CD14-positive monocyte (primary cell): Measurements from ENCODE around the gene PKMYT1. TPM values are rescaled to one million over a fixed set of nuclear protein-coding genes. Genes with fewer than 3 reads are reported as not detected.
"Not testable (repeated sequence)": the region's sequence is repeated elsewhere in the genome, so short reads cannot be mapped to it uniquely, and the experiment has no call there.

Experiments used
- DNase-seq, 3 donors: peaks; one replicate each; pipeline ENCODE4 v3.0.0-alpha.2; 2011 to 2022
- H2AFZ ChIP-seq: 2 replicates; pipeline ENCODE4 v1.6.0; 2012; ENCODE audit warnings: mild to moderate bottlenecking, low read depth, low read length, inconsistent platforms; ENCODE audit not compliant: insufficient read depth, poor library complexity, severe bottlenecking
- H3K27ac ChIP-seq, 2 donors: 1 replicate in 1 of 2; 2 replicates in 1 of 2; pipeline ENCODE4 v1.5.1; 2012 to 2013; ENCODE audit warnings: low read length in 2 of 2, control low read depth in 1 of 2, inconsistent platforms in 1 of 2, low read depth in 1 of 2, mild to moderate bottlenecking in 1 of 2
- H3K27me3 ChIP-seq, 2 donors: one replicate each; pipeline versions ENCODE4 v1.6.0 to v1.6.1; 2011 to 2013; ENCODE audit warnings: low read length in 2 of 2; ENCODE audit not compliant: control insufficient read depth in 2 of 2, insufficient read depth in 2 of 2
- H3K36me3 ChIP-seq, 2 donors: replicated peaks in 1 of 2; 1 replicate in 1 of 2; 2 replicates in 1 of 2; pipeline versions ENCODE4 v1.5.1 to v1.6.1; 2012 to 2013; ENCODE audit warnings: low read length in 2 of 2, control low read depth in 1 of 2, inconsistent platforms in 1 of 2, mild to moderate bottlenecking in 1 of 2; ENCODE audit not compliant: insufficient read depth in 2 of 2, control insufficient read depth in 1 of 2
- H3K4me1 ChIP-seq, 2 donors: 1 replicate in 1 of 2; 2 replicates in 1 of 2; pipeline versions ENCODE4 v1.5.1 to v1.6.1; 2012 to 2013; ENCODE audit warnings: low read length in 2 of 2, control low read depth in 1 of 2, inconsistent platforms in 1 of 2, mild to moderate bottlenecking in 1 of 2, moderate library complexity in 1 of 2; ENCODE audit not compliant: insufficient read depth in 2 of 2, control insufficient read depth in 1 of 2
- H3K4me2 ChIP-seq: replicated peaks from 2 replicates; pipeline ENCODE3; 2012; ENCODE audit warnings: low read length, moderate library complexity, mild to moderate bottlenecking; ENCODE audit not compliant: poor library complexity, severe bottlenecking; ENCODE audit errors: extremely low read depth
- H3K4me3 ChIP-seq, 3 experiments: fragments of 200-600 bp in 1 of 3; sonication (generic) in 1 of 3; replicated peaks in 1 of 3; 1 replicate in 2 of 3; 2 replicates in 1 of 3; pipeline ENCODE4 v1.5.1; 2011 to 2013; ENCODE audit warnings: low read length in 3 of 3, mild to moderate bottlenecking in 3 of 3, control low read depth in 2 of 3, low read depth in 2 of 3, inconsistent platforms in 1 of 3, moderate library complexity in 1 of 3
- H3K79me2 ChIP-seq: 2 replicates; pipeline ENCODE4 v1.6.0; 2012; ENCODE audit warnings: mild to moderate bottlenecking, control low read depth, inconsistent platforms, low read length, moderate library complexity; ENCODE audit not compliant: insufficient read depth
- H3K9ac ChIP-seq: 2 replicates; pipeline ENCODE4 v1.6.0; 2017; ENCODE audit warnings: low read length, mild to moderate bottlenecking; ENCODE audit not compliant: insufficient read depth, poor library complexity, severe bottlenecking
- H3K9me3 ChIP-seq, 2 donors: replicated peaks in 1 of 2; 1 replicate in 1 of 2; 2 replicates in 1 of 2; pipeline versions ENCODE4 v1.5.1 to v1.6.1; 2012 to 2013; ENCODE audit warnings: low read length in 2 of 2, control low read depth in 1 of 2; ENCODE audit not compliant: control insufficient read depth in 1 of 2, insufficient read depth in 1 of 2
- H4K20me1 ChIP-seq: 2 replicates; pipeline ENCODE4 v1.6.0; 2012; ENCODE audit warnings: mild to moderate bottlenecking, low read length, control low read depth, moderate library complexity; ENCODE audit not compliant: insufficient read depth
- H3K27ac Mint-ChIP-seq, 7 donors: one replicate each; pipeline ENCODE4 v1.8.0; 2020; ENCODE audit warnings: mild to moderate bottlenecking in 7 of 7, mixed read lengths in 7 of 7, moderate library complexity in 6 of 7, inconsistent platforms in 2 of 7
- H3K27me3 Mint-ChIP-seq, 3 donors: one replicate each; pipeline ENCODE4 v1.8.0; 2021 to 2022; ENCODE audit warnings: low read depth in 3 of 3, mild to moderate bottlenecking in 3 of 3, mixed read lengths in 3 of 3, moderate library complexity in 3 of 3, inconsistent platforms in 1 of 3
- H3K36me3 Mint-ChIP-seq, 2 donors: one replicate each; pipeline ENCODE4 v1.8.0; 2020; ENCODE audit warnings: mixed read lengths in 2 of 2, inconsistent platforms in 1 of 2, mild to moderate bottlenecking in 1 of 2
- H3K4me1 Mint-ChIP-seq: one replicate; pipeline ENCODE4 v1.8.0; 2020; ENCODE audit warnings: mild to moderate bottlenecking, mixed read lengths
- H3K4me3 Mint-ChIP-seq, 2 donors: one replicate each; pipeline ENCODE4 v1.8.0; 2020; ENCODE audit warnings: mild to moderate bottlenecking in 2 of 2, mixed read lengths in 2 of 2, moderate library complexity in 1 of 2
- H3K9me3 Mint-ChIP-seq, 7 donors: one replicate each; pipeline ENCODE4 v1.8.0; 2020 to 2022; ENCODE audit warnings: mixed read lengths in 7 of 7, mild to moderate bottlenecking in 6 of 7, moderate library complexity in 6 of 7, inconsistent platforms in 2 of 7
- CTCF ChIP-seq: fragments of 200-600 bp; IDR thresholded peaks from one replicate; pipeline ENCODE4 v1.8.0; 2022; ENCODE audit warnings: antibody characterized with exemption, mild to moderate bottlenecking
- WGBS: methylation state at CpG from one replicate; pipeline ENCODE4 v1.1.5; 2013; ENCODE audit warnings: missing lambda C conversion rate; ENCODE audit not compliant: insufficient coverage; 5-methylcytosine and 5-hydroxymethylcytosine counted together
- intact Hi-C, 2 donors: fragments of 100-400 bp; cut with micrococcal nuclease; formaldehyde crosslinking; loops; one replicate each; pipeline versions ENCODE4 v1.15.0 to v1.15.1; 2023
- polyA plus RNA-seq, 3 donors: library from polyadenylated mRNA; depleted of rRNA in 1 of 3; unstranded in 2 of 3; stranded (reverse) in 1 of 3; fragments of 300-500 nt in 2 of 3; fragments of >200 nt in 1 of 3; fragmentation: Illumina TruSeq in 2 of 3; gene quantifications; 1 replicate in 2 of 3; 2 replicates in 1 of 3; pipeline ENCODE4 v1.2.3, GENCODE V29; 2012 to 2021

PKMYT1 gene
- polyA plus RNA-seq, 3 donors, result 0.39 to 3.2 (median 3.0) TPM

GRCh38 chr16:2928796-2929195 lies 51.5 kb downstream of the PKMYT1 start:
- TF ChIP-seq CTCF, result no peak
- no peak for DNase-seq
- Mint-ChIP-seq H3K4me3 (no peak overlapping the region), H3K9me3 (peaks cover 0 to 1% (median 0%) of the 10 kb centered on the region in 7 donors), H3K4me1 (peaks cover 8% of the 10 kb centered on the region), H3K36me3 (peaks cover 14 to 41% of the 10 kb centered on the region in 2 donors), H3K27ac (no peak overlapping the region), H3K27me3 (no peaks in the 10 kb centered on the region)
- Histone ChIP-seq H3K27ac (no peak overlapping the region), H3K27me3 (no peaks in the 10 kb centered on the region), H3K4me2 (no peak overlapping the region), H3K36me3 (peaks cover 17 to 28% of the 10 kb centered on the region in 2 donors), H3K4me3 (no peak overlapping the region), H4K20me1 (peaks cover 6% of the 10 kb centered on the region), H3K9me3 (no peaks in the 10 kb centered on the region), H3K9ac (no peak overlapping the region), H2AFZ (no peak overlapping the region), H3K4me1 (peaks cover 6 to 8% of the 10 kb centered on the region in 2 donors), H3K79me2 (no peaks in the 10 kb centered on the region)
- intact Hi-C loops, result no loop called here
- WGBS, result 97% methylated on average over 8 of the region's 11 CpGs

DNA sequence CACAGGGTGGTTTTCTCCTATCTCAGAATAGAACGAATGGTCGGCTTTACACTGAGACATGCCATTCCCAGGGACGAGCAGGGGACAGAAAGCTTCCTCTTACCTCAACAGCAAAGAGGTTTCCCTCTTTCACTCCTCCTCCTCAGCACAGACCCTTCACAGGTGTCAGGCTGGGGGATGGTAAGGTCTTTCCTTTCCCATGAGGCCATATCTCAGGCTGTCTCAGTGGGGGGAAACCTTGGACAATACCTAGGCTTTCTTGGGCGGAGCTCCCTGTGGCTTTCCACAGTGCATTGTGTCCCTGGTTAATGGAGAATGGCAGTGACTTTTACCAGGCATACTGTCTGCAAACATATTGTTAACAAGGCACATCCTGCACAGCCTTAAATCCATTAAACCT lies 52.1 kb downstream of the PKMYT1 start:
- H3K4me3 Mint-ChIP-seq, H3K27me3 Mint-ChIP-seq, H3K79me2 ChIP-seq, H3K4me1 ChIP-seq, H3K27ac Mint-ChIP-seq, H3K4me3 ChIP-seq, H2AFZ ChIP-seq, H3K27me3 ChIP-seq, H3K9ac ChIP-seq, DNase-seq, H3K9me3 ChIP-seq, H3K4me2 ChIP-seq, H3K27ac ChIP-seq, intact Hi-C loops, H3K9me3 Mint-ChIP-seq, H3K4me1 Mint-ChIP-seq, H4K20me1 ChIP-seq: not testable (repeated sequence)
- H3K36me3 Mint-ChIP-seq, result peaks cover 16 to 41% of the 10 kb centered on the region in 2 donors
- 90% methylated on average over 2 of the region's 4 CpGs for WGBS
- peaks cover 14 to 24% of the 10 kb centered on the region in 2 donors for H3K36me3 ChIP-seq
